Colonic mucosa (tissue), 4 donors: ENCODE measurements around the gene DCT. TPM values are rescaled to one million over a fixed set of nuclear protein-coding genes. Genes with fewer than 3 reads are reported as not detected.
"Not testable (repeated sequence)": the region's sequence is repeated elsewhere in the genome, so short reads cannot be mapped to it uniquely, and the experiment has no call there.

ENCODE experiments used
- DNase-seq: peaks from one replicate; pipeline ENCODE4 v3.0.0-alpha.2; 2020
- H3K27ac ChIP-seq: fragments of 200-600 bp; one replicate; pipeline ENCODE4 v1.8.0; 2021
- H3K27me3 ChIP-seq: fragments of 200-600 bp; one replicate; pipeline ENCODE4 v1.8.0; 2021
- H3K36me3 ChIP-seq: fragments of 200-600 bp; one replicate; pipeline ENCODE4 v1.8.0; 2021
- H3K4me1 ChIP-seq: fragments of 200-600 bp; one replicate; pipeline ENCODE4 v1.8.0; 2021; ENCODE audit warnings: mild to moderate bottlenecking
- H3K4me3 ChIP-seq: fragments of 200-600 bp; one replicate; pipeline ENCODE4 v1.8.0; 2021
- H3K9ac ChIP-seq, 2 donors: one replicate each; pipeline ENCODE4 v1.7.0; 2013; ENCODE audit warnings: control low read depth in 2 of 2, low read depth in 2 of 2, low read length in 2 of 2
- H3K9me3 ChIP-seq: fragments of 200-600 bp; one replicate; pipeline ENCODE4 v1.8.0; 2021
- CTCF ChIP-seq: fragments of 200-600 bp; IDR thresholded peaks from one replicate; pipeline ENCODE4 v1.8.0; 2022; ENCODE audit warnings: antibody characterized with exemption, mild to moderate bottlenecking
- intact Hi-C: fragments of 100-400 bp; cut with DNase I; formaldehyde crosslinking; loops from one replicate; pipeline ENCODE4 v1.14.1; 2022
- total RNA-seq, 2 donors: library from RNA; stranded (reverse); fragmentation: NEBNext Ultra II Directional in 1 of 2; extraction: Animal tissue kit (Norgen Biotek cat#: 25700) in 1 of 2; gene quantifications; one replicate each; pipeline ENCODE4 v1.2.1, GENCODE V29; 2021
- donor health status: healthy.
- donor health status: DM: no; HTN: no; CAD: no.
- donor health status: DM: no; HTN: no; CAD: no.

Gene DCT
- total RNA-seq, 2 donors from 2014 or later, result 0.11 TPM; not detected in 1

GRCh38 chr13:94515911-94516310 lies 36.4 kb upstream of the DCT start:
- Histone ChIP-seq H3K9me3 (no peaks in the 10 kb centered on the region), H3K27ac (no peak overlapping the region), H3K9ac (no peak overlapping the region), H3K36me3 (no peaks in the 10 kb centered on the region), H3K27me3 (no peaks in the 10 kb centered on the region), H3K4me3 (no peak overlapping the region), H3K4me1 (no peaks in the 10 kb centered on the region)
- intact Hi-C loops, result no loop called here
- no peak for DNase-seq
- TF ChIP-seq CTCF, result no peak

- H3K36me3 ChIP-seq, result no peaks in the 10 kb centered on the region
- intact Hi-C loops, result no loop called here
- H3K4me1 ChIP-seq, result no peaks in the 10 kb centered on the region
- no peaks in the 10 kb centered on the region for H3K9me3 ChIP-seq
- H3K27me3 ChIP-seq, result no peaks in the 10 kb centered on the region
- TF ChIP-seq CTCF, result no peak
- no peak overlapping the region for H3K4me3 ChIP-seq
- H3K9ac ChIP-seq, result no peak overlapping the region
- no peak overlapping the region for H3K27ac ChIP-seq
- DNase-seq, result no peak
Observed at GRCh38 chr13:94515374-94515773, 35.9 kb upstream of the DCT start.

GRCh38 chr13:94513026-94513425 lies 33.5 kb upstream of the DCT start:
- Histone ChIP-seq H3K4me1 (no peaks in the 10 kb centered on the region), H3K36me3 (no peaks in the 10 kb centered on the region), H3K27me3 (no peaks in the 10 kb centered on the region), H3K9ac (no peak overlapping the region), H3K27ac (no peak overlapping the region), H3K9me3 (no peaks in the 10 kb centered on the region), H3K4me3 (no peak overlapping the region)
- intact Hi-C loops, result no loop called here
- no peak for TF ChIP-seq CTCF
- DNase-seq, result no peak

- TF ChIP-seq CTCF, result no peak
- Histone ChIP-seq H3K4me3 (no peak overlapping the region), H3K36me3 (no peaks in the 10 kb centered on the region), H3K9me3 (no peaks in the 10 kb centered on the region), H3K4me1 (no peaks in the 10 kb centered on the region), H3K9ac (no peak overlapping the region), H3K27ac (no peak overlapping the region), H3K27me3 (no peaks in the 10 kb centered on the region)
- intact Hi-C loops, result no loop called here
- DNase-seq, result no peak
Observed at GRCh38 chr13:94505730-94506129, 26.2 kb upstream of the DCT start.

GRCh38 chr13:94503851-94504250 lies 24.4 kb upstream of the DCT start:
- intact Hi-C loops, result no loop called here
- H3K27me3 ChIP-seq, result no peaks in the 10 kb centered on the region
- H3K4me1 ChIP-seq, result no peaks in the 10 kb centered on the region
- DNase-seq, result no peak
- H3K9ac ChIP-seq, result no peak overlapping the region
- H3K27ac ChIP-seq, result no peak overlapping the region
- no peak for TF ChIP-seq CTCF
- no peak overlapping the region for H3K4me3 ChIP-seq
- no peaks in the 10 kb centered on the region for H3K36me3 ChIP-seq
- H3K9me3 ChIP-seq, result no peaks in the 10 kb centered on the region

- H3K4me3 ChIP-seq, H3K9ac ChIP-seq, DNase-seq, H3K27me3 ChIP-seq, H3K27ac ChIP-seq, H3K4me1 ChIP-seq, H3K9me3 ChIP-seq, H3K36me3 ChIP-seq, intact Hi-C loops: not testable (repeated sequence)
Observed at GRCh38 chr13:94498831-94499230, 19.3 kb upstream of the DCT start.
